Karpas-422 (cell line): ENCODE measurements around the gene FUOM. TPM values are rescaled to one million over a fixed set of nuclear protein-coding genes. Genes with fewer than 3 reads are reported as not detected.

Source experiments
- DNase-seq: peaks from one replicate; pipeline ENCODE4 v3.0.0-alpha.2; 2015
- H2AFZ ChIP-seq: fragments of 200-600 bp; sonication (generic); 2 replicates; pipeline ENCODE4 v1.6.1; 2014; ENCODE audit warnings: antibody characterized with exemption, low read length, mixed read lengths
- H3K27ac ChIP-seq: fragments of 200-600 bp; sonication (generic); 2 replicates; pipeline ENCODE4 v1.5.1; 2014; ENCODE audit warnings: mild to moderate bottlenecking, low read length, moderate library complexity
- H3K27me3 ChIP-seq: fragments of 200-600 bp; sonication (generic); 2 replicates; pipeline ENCODE4 v1.6.1; 2014; ENCODE audit warnings: low read length, mixed read lengths
- H3K36me3 ChIP-seq: fragments of 200-600 bp; sonication (generic); 2 replicates; pipeline ENCODE4 v1.6.1; 2014; ENCODE audit warnings: low read length, mixed read lengths; ENCODE audit not compliant: insufficient read depth
- H3K4me1 ChIP-seq: fragments of 200-600 bp; sonication (generic); 2 replicates; pipeline ENCODE4 v1.6.1; 2014; ENCODE audit warnings: mild to moderate bottlenecking, low read length, mixed read lengths
- H3K4me2 ChIP-seq: fragments of 200-600 bp; sonication (generic); 2 replicates; pipeline ENCODE4 v1.6.1; 2014; ENCODE audit warnings: low read length, low read depth, mild to moderate bottlenecking; ENCODE audit not compliant: poor library complexity, severe bottlenecking
- H3K4me3 ChIP-seq: fragments of 200-600 bp; sonication (generic); 2 replicates; pipeline ENCODE4 v1.5.1; 2014; ENCODE audit warnings: mild to moderate bottlenecking, antibody characterized with exemption, low read length, mixed read lengths
- H3K79me2 ChIP-seq: fragments of 200-600 bp; sonication (generic); 2 replicates; pipeline ENCODE4 v1.6.1; 2014; ENCODE audit warnings: mild to moderate bottlenecking, low read length, mixed read lengths
- H3K9ac ChIP-seq: fragments of 200-600 bp; sonication (generic); 2 replicates; pipeline ENCODE4 v1.6.0; 2014; ENCODE audit warnings: low read length
- H3K9me2 ChIP-seq: fragments of 200-600 bp; sonication (generic), shearing (Covaris generic); replicated peaks from 2 replicates; pipeline ENCODE4 v1.6.0; 2014; ENCODE audit warnings: mild to moderate bottlenecking, low read length, moderate library complexity; ENCODE audit not compliant: insufficient read depth
- H3K9me3 ChIP-seq: fragments of 300-700, 200-600 bp; sonication (generic); 2 replicates; pipeline ENCODE4 v1.6.1; 2014; ENCODE audit warnings: low read length, mixed read lengths
- H4K20me1 ChIP-seq: fragments of 200-600 bp; sonication (generic); 2 replicates; pipeline ENCODE4 v1.6.1; 2014; ENCODE audit warnings: mild to moderate bottlenecking, antibody characterized with exemption, low read length, low read depth; ENCODE audit not compliant: insufficient read depth
- total RNA-seq: library from RNA; depleted of rRNA; stranded (reverse); fragments of >200 nt; shearing (Covaris generic); gene quantifications from 2 replicates; pipeline ENCODE4 v1.2.3, GENCODE V29; 2014; ENCODE audit warnings: low replicate concordance; rRNA removed

Gene FUOM
- total RNA-seq = 0.97 and 1.5 TPM in 2 replicates

- Histone ChIP-seq H3K4me3 (no peak within 1 kb of the TSS), H3K27me3 (no peaks in the 10 kb centered on the region), H3K4me1 (peaks cover 5% of the 10 kb centered on the region; the same call in 1 of the 2 replicates), H3K79me2 (no peaks in the 10 kb centered on the region), H3K9ac (no peak within 1 kb of the TSS), H4K20me1 (no peaks in the 10 kb centered on the region), H2AFZ (no peak within 1 kb of the TSS), H3K4me2 (peak within 1 kb of the TSS; percentile 7), H3K9me2 (no peaks in the 10 kb centered on the region), H3K9me3 (no peaks in the 10 kb centered on the region), H3K27ac (no peak within 1 kb of the TSS), H3K36me3 (no peaks in the 10 kb centered on the region)
- peak; percentile 47 for DNase-seq
These were observed at the start of gene FUOM for GRCh38 chr10:133357285-133358161. FUOM (minus strand) TSS chr10:133358019; CDS start chr10:133358007, 12 bp downstream.

GRCh38 chr10:133405844-133406527 lies 48.2 kb upstream of the FUOM start:
- Histone ChIP-seq H3K79me2 (peaks cover 66% of the 10 kb centered on the region), H3K9ac (no peak overlapping the region), H3K4me3 (no peak overlapping the region), H3K9me2 (no peaks in the 10 kb centered on the region), H3K27me3 (no peaks in the 10 kb centered on the region), H3K4me2 (no peak overlapping the region), H3K27ac (no peak overlapping the region), H3K9me3 (peaks cover 21% of the 10 kb centered on the region), H2AFZ (no peak overlapping the region), H3K4me1 (peaks cover 12% of the 10 kb centered on the region), H4K20me1 (no peaks in the 10 kb centered on the region), H3K36me3 (peaks cover 77% of the 10 kb centered on the region)
- DNase-seq = peak; percentile 46

- no peaks in the 10 kb centered on the region for H3K27me3 ChIP-seq
- H3K27ac ChIP-seq = no peak overlapping the region
- DNase-seq = no peak
These were observed 47.5 kb upstream of the FUOM start for GRCh38 chr10:133405272-133405671.

GRCh38 chr10:133403784-133404183 lies 46.0 kb upstream of the FUOM start:
- Histone ChIP-seq H3K79me2 (peaks cover 47% of the 10 kb centered on the region), H3K27ac (no peak overlapping the region), H3K36me3 (peaks cover 55% of the 10 kb centered on the region), H3K9me3 (peaks cover 3% of the 10 kb centered on the region), H3K9ac (no peak overlapping the region), H4K20me1 (no peaks in the 10 kb centered on the region), H3K9me2 (no peaks in the 10 kb centered on the region), H3K4me3 (no peak overlapping the region), H3K4me1 (peaks cover 12% of the 10 kb centered on the region), H3K4me2 (no peak overlapping the region), H3K27me3 (no peaks in the 10 kb centered on the region), H2AFZ (no peak overlapping the region)
- peak; percentile 48 for DNase-seq

More at GRCh38 chr10:133405272-133405671, 47.5 kb upstream of the FUOM start:
- Histone ChIP-seq H3K4me1 (peaks cover 12% of the 10 kb centered on the region), H3K4me3 (no peak overlapping the region), H2AFZ (no peak overlapping the region), H3K9ac (no peak overlapping the region), H3K9me3 (peaks cover 14% of the 10 kb centered on the region), H3K36me3 (peaks cover 70% of the 10 kb centered on the region), H3K4me2 (no peak overlapping the region), H4K20me1 (no peaks in the 10 kb centered on the region), H3K79me2 (peaks cover 60% of the 10 kb centered on the region), H3K9me2 (no peaks in the 10 kb centered on the region)

GRCh38 chr10:133403359-133403758 lies 45.5 kb upstream of the FUOM start:
- no peak for DNase-seq
- Histone ChIP-seq H4K20me1 (no peaks in the 10 kb centered on the region), H3K9me2 (no peaks in the 10 kb centered on the region), H2AFZ (no peak overlapping the region), H3K27me3 (no peaks in the 10 kb centered on the region), H3K9ac (no peak overlapping the region), H3K4me2 (no peak overlapping the region), H3K36me3 (peaks cover 50% of the 10 kb centered on the region), H3K27ac (no peak overlapping the region), H3K9me3 (no peaks in the 10 kb centered on the region; the same call in 1 of the 2 replicates), H3K4me1 (peaks cover 12% of the 10 kb centered on the region), H3K4me3 (no peak overlapping the region), H3K79me2 (peaks cover 45% of the 10 kb centered on the region)

GRCh38 chr10:133401981-133402725 lies 44.3 kb upstream of the FUOM start:
- Histone ChIP-seq H4K20me1 (no peaks in the 10 kb centered on the region), H3K36me3 (peaks cover 41% of the 10 kb centered on the region), H3K9ac (no peak overlapping the region), H3K4me3 (no peak overlapping the region), H2AFZ (no peak overlapping the region), H3K27ac (no peak overlapping the region), H3K79me2 (peaks cover 38% of the 10 kb centered on the region), H3K27me3 (no peaks in the 10 kb centered on the region), H3K9me2 (no peaks in the 10 kb centered on the region), H3K4me2 (no peak overlapping the region), H3K4me1 (peaks cover 12% of the 10 kb centered on the region), H3K9me3 (no peaks in the 10 kb centered on the region)
- no peak for DNase-seq

- Histone ChIP-seq H3K27me3 (no peaks in the 10 kb centered on the region), H3K4me1 (peaks cover 12% of the 10 kb centered on the region), H3K27ac (no peak overlapping the region), H4K20me1 (no peaks in the 10 kb centered on the region), H2AFZ (no peak overlapping the region), H3K9me2 (no peaks in the 10 kb centered on the region), H3K4me3 (no peak overlapping the region), H3K4me2 (no peak overlapping the region), H3K9ac (no peak overlapping the region), H3K79me2 (peaks cover 35% of the 10 kb centered on the region), H3K36me3 (peaks cover 36% of the 10 kb centered on the region), H3K9me3 (no peaks in the 10 kb centered on the region)
- no peak for DNase-seq
These were observed 43.7 kb upstream of the FUOM start for GRCh38 chr10:133401500-133401899.
